ENCODE data around the gene RASSF6.
"Not testable (repeated sequence)": the region's sequence is repeated elsewhere in the genome, so short reads cannot be mapped to it uniquely, and the experiment has no call there.

The RASSF6 gene

DNA sequence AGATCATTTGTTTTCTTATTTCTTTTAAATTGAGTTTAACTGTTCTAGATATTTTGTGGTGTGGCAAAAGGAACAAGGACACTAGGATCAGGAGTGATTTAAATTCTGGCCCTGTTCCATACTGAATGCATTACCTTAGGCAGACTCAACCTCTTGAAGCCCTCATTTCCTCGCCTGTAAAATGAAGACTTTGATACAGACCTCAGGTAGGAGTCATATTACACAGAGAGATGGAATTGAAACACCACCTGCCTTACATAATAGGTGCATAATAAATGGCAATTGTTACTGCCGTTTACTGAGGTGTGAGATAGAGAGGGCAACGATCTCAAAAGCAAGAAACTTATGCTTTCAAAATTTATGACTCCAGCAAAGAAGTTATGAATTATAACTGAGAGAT, 28.2 kb upstream of the RASSF6 start:
- Mint-ChIP-seq H3K4me3 (no peak overlapping the region), H3K36me3 (ENCODE audit: low read depth) (no peaks in the 10 kb centered on the region), H3K27me3 (ENCODE audit: low read depth, poor library complexity) (peaks cover 7% of the 10 kb centered on the region), H3K9me3 (no peaks in the 10 kb centered on the region), H3K27ac (no peak overlapping the region), H3K4me1 (peaks cover 7% of the 10 kb centered on the region)
- TF ChIP-seq CTCF (IDR thresholded peaks at IDR 0.05), result no peak
- no peak for DNase-seq

GRCh38 chr4:73646117-73646516, 25.9 kb upstream of the RASSF6 start:
- peaks cover 2% of the 10 kb centered on the region for H3K4me1 Mint-ChIP-seq
- no peaks in the 10 kb centered on the region for H3K9me3 Mint-ChIP-seq
- no peak overlapping the region for H3K27ac Mint-ChIP-seq
- TF ChIP-seq CTCF (IDR thresholded peaks at IDR 0.05), result no peak
- DNase-seq, result no peak
- no peak overlapping the region for H3K4me3 Mint-ChIP-seq
- H3K27me3 Mint-ChIP-seq (ENCODE audit: low read depth, poor library complexity), result peaks cover 7% of the 10 kb centered on the region
- H3K36me3 Mint-ChIP-seq (ENCODE audit: low read depth), result no peaks in the 10 kb centered on the region

DNA sequence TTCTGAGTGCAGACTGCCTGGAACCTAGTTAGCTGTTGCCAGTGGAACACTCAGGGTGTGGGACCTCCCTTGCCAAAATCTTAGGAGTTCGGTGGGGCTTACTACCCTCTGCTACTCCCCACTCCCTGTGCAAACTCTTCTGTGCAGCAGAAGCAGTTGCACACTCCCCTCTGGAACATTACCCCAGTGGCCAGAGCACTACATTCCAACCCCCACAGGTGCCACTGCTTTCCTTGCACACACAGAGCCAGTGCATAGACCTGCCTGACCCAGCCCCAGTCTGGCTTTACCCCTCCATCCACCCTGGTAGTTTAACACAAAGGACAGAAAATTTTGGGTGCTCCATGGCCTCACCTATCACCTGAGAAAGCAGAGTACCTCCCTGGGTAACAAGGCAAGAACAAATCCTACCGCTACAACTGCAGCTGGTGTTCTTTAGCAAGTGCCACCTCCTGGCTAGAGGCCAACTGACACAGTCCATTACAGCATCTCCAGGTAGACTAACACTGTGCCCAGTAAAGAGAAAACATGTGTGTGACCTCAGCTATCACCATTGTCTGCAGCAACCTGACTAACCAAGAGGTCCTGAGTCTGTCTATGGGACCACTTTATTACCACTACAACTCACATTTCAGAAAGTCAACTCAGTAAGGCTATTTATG, 11.5 kb upstream of the RASSF6 start:
- Mint-ChIP-seq H3K4me1 (no peaks in the 10 kb centered on the region), H3K36me3 (ENCODE audit: low read depth) (no peaks in the 10 kb centered on the region), H3K4me3 (no peak overlapping the region), H3K9me3 (no peaks in the 10 kb centered on the region), H3K27me3 (ENCODE audit: low read depth, poor library complexity) (peaks cover 3% of the 10 kb centered on the region), H3K27ac (peak overlapping the region; percentile 15)
- TF ChIP-seq CTCF (IDR thresholded peaks at IDR 0.05), result no peak
- no peak for DNase-seq

DNA sequence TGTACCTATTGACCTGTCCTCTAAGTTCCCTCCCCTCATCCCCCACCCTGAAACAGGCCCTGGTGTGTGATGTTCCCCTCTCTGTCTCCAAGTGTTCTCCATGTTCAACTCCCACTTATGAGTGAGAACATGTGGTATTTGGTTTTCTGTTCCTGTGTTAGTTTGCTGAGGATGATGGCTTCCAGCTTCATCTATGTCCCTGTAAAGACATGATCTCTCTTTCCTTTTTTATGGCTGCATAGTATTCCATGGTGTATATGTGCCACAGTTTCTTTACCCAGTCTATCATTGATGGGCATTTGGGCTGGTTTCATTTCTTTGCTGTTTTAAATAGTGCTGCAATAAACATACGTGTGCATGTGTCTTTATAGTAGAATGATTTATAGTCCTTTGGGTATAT, 8.6 kb upstream of the RASSF6 start:
- H3K4me1 Mint-ChIP-seq; H3K36me3 Mint-ChIP-seq (ENCODE audit: low read depth); H3K27ac Mint-ChIP-seq; H3K4me3 Mint-ChIP-seq; H3K27me3 Mint-ChIP-seq (ENCODE audit: low read depth, poor library complexity); DNase-seq; H3K9me3 Mint-ChIP-seq: not testable (repeated sequence)

DNA sequence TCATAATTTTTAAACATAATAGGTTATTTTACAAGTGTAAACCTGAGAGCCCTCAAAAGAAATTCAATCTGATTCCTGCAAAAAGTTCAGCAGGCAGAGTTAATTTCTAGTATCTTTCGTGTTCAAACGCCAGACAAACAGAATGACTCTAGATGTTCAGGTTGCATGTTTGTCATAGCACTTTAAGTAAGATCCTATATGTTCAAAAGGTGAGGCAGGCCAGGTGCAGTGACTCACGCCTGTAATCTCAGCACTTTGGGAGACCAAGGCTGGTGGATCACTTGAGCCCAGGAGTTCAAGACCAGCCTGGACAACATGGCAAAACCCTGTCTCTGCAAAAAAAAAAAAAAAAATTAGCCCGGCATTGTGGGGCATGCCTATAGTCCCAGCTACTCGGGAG, 1.1 kb upstream of the RASSF6 start:
- Mint-ChIP-seq H3K9me3 (no peaks in the 10 kb centered on the region), H3K4me1 (peaks cover 14% of the 10 kb centered on the region), H3K4me3 (peak overlapping the region; percentile 78), H3K36me3 (ENCODE audit: low read depth) (no peaks in the 10 kb centered on the region), H3K27me3 (ENCODE audit: low read depth, poor library complexity) (peaks cover 13% of the 10 kb centered on the region), H3K27ac (no peak overlapping the region)
- no peak for TF ChIP-seq CTCF (IDR thresholded peaks at IDR 0.05)
- DNase-seq, result no peak

DNA sequence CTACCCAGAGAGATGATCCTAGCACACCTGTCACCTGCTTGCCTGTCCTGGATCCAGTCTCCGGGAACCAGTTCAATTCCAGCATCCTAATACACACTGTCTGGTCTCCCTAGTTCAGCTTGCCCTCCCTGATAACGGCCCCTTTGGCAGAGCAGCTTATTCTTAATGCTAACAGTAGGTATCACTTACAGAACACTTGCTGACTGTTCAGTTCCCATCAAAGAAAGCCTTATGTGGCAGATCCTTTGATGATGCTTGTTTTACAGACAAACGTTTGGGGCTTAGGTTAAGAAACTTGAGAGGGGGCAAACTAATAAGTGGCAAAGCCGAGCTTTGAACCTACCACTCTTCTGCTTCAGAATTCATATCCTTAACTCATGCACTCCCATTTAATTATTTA, 890 bp downstream of the RASSF6 start:
- H3K4me1 Mint-ChIP-seq, result peaks cover 14% of the 10 kb centered on the region
- H3K36me3 Mint-ChIP-seq (ENCODE audit: low read depth), result no peaks in the 10 kb centered on the region
- no peaks in the 10 kb centered on the region for H3K9me3 Mint-ChIP-seq
- DNase-seq, result no peak
- peaks cover 13% of the 10 kb centered on the region for H3K27me3 Mint-ChIP-seq (ENCODE audit: low read depth, poor library complexity)
- no peak for TF ChIP-seq CTCF (IDR thresholded peaks at IDR 0.05)
- H3K27ac Mint-ChIP-seq, result no peak overlapping the region
- no peak overlapping the region for H3K4me3 Mint-ChIP-seq

Data from nephron progenitor cell (in vitro differentiated cells).